H1 (cell line): ENCODE data around the gene SEMA3C.

Experiments used
- ATF3 ChIP-seq: IDR thresholded peaks from 2 replicates; pipeline ENCODE4 v1.6.1; 2011; ENCODE audit warnings: low read depth, mild to moderate bottlenecking, low read length; ENCODE audit not compliant: insufficient read depth
- EGR1 ChIP-seq: IDR thresholded peaks from 2 replicates; pipeline ENCODE4 v1.6.1; 2011; ENCODE audit warnings: low read depth, low read length, borderline replicate concordance
- POLR2A ChIP-seq, 2 experiments: IDR thresholded peaks; 1 replicate in 1 of 2; 2 replicates in 1 of 2; pipeline ENCODE4 v1.6.1; 2011; ENCODE audit warnings: low read depth in 2 of 2, low read length in 2 of 2, mild to moderate bottlenecking in 2 of 2; ENCODE audit errors: control extremely low read depth in 1 of 2
- POU5F1 ChIP-seq: IDR thresholded peaks from 2 replicates; pipeline ENCODE4 v1.6.1; 2011; ENCODE audit warnings: low read depth, mild to moderate bottlenecking, low read length, moderate library complexity
- SP1 ChIP-seq: IDR thresholded peaks from 2 replicates; pipeline ENCODE4 v1.6.1; 2011; ENCODE audit warnings: low read depth, low read length

- TF ChIP-seq ATF3, result no peak
- no peak for TF ChIP-seq POLR2A (IDR thresholded peaks at IDR 0.05; ENCODE audit: control extremely low read depth in 1 of 2, low read depth in 2 of 2, low read length in 2 of 2)
- no peak for TF ChIP-seq POU5F1
- TF ChIP-seq SP1, result no peak
- TF ChIP-seq EGR1, result no peak
Measured at GRCh38 chr7:80827239-80827633, 91.6 kb downstream of the SEMA3C start.
